ENCODE measurements around the gene CARHSP1.
"Not testable (repeated sequence)": the region's sequence is repeated elsewhere in the genome, so short reads cannot be mapped to it uniquely, and the experiment has no call there.

CARHSP1 gene

GRCh38 chr16:8868416-8869211 is at the start of gene CARHSP1:
Gene CARHSP1 (minus strand): TSS chr16:8869006. CDS start chr16:8859328, 9,678 bp downstream.
- peak; percentile 83 for DNase-seq (ENCODE audit: low read depth)
- no peak for TF ChIP-seq CTCF (conservative IDR thresholded peaks at IDR 0.05; ENCODE audit: low read length)
- H3K4me3 ChIP-seq (ENCODE audit: low read length) = peak within 1 kb of the TSS; percentile 87

- not testable (repeated sequence) for DNase-seq (ENCODE audit: low read depth); H3K4me3 ChIP-seq (ENCODE audit: low read length)
Measured at GRCh38 chr16:8917336-8917735, 48.5 kb upstream of the CARHSP1 start.

GRCh38 chr16:8916541-8917225 is 47.9 kb upstream of the CARHSP1 start:
- H3K4me3 ChIP-seq (ENCODE audit: low read length) = no peak overlapping the region
- no peak for TF ChIP-seq CTCF (conservative IDR thresholded peaks at IDR 0.05; ENCODE audit: low read length)
- no peak for DNase-seq (ENCODE audit: low read depth)

GRCh38 chr16:8915722-8916301 is 47.0 kb upstream of the CARHSP1 start:
- DNase-seq (ENCODE audit: low read depth) = no peak
- H3K4me3 ChIP-seq (ENCODE audit: low read length) = no peak overlapping the region
- no peak for TF ChIP-seq CTCF (conservative IDR thresholded peaks at IDR 0.05; ENCODE audit: low read length)

- no peak for DNase-seq (ENCODE audit: low read depth)
- H3K4me3 ChIP-seq (ENCODE audit: low read length) = no peak overlapping the region
- no peak for TF ChIP-seq CTCF (conservative IDR thresholded peaks at IDR 0.05; ENCODE audit: low read length)
Measured at GRCh38 chr16:8914098-8914497, 45.3 kb upstream of the CARHSP1 start.

- no peak for DNase-seq (ENCODE audit: low read depth)
- TF ChIP-seq CTCF (conservative IDR thresholded peaks at IDR 0.05; ENCODE audit: low read length) = no peak
- H3K4me3 ChIP-seq (ENCODE audit: low read length) = no peak overlapping the region
Measured at GRCh38 chr16:8912793-8913192, 44.0 kb upstream of the CARHSP1 start.

- TF ChIP-seq CTCF (conservative IDR thresholded peaks at IDR 0.05; ENCODE audit: low read length) = no peak
- no peak for DNase-seq (ENCODE audit: low read depth)
- no peak overlapping the region for H3K4me3 ChIP-seq (ENCODE audit: low read length)
Measured at GRCh38 chr16:8910811-8911210, 42.0 kb upstream of the CARHSP1 start.
